Aorta (tissue), 5 donors: ENCODE measurements around the gene SYN1. TPM values are rescaled to one million over a fixed set of nuclear protein-coding genes. Genes with fewer than 3 reads are reported as not detected.

Source experiments
- ATAC-seq: fragments of 200-7000 bp; cut with Tn5 transposase; one replicate; pipeline ENCODE4 v1.9.1; 2022; ENCODE audit warnings: moderate library complexity; ENCODE audit not compliant: low FRiP score
- DNase-seq, 2 donors: peaks; one replicate each; pipeline ENCODE4 v3.0.0-alpha.2; 2020
- H3K27ac ChIP-seq, 2 donors: one replicate each; pipeline ENCODE4 v1.5.1; 2013; ENCODE audit warnings: low read length in 2 of 2, mild to moderate bottlenecking in 2 of 2, moderate library complexity in 2 of 2, control low read depth in 1 of 2, inconsistent platforms in 1 of 2, low read depth in 1 of 2
- H3K27me3 ChIP-seq, 2 donors: one replicate each; pipeline ENCODE4 v1.6.1; 2013; ENCODE audit warnings: control low read depth in 1 of 2, low read length in 1 of 2, mild to moderate bottlenecking in 1 of 2, moderate library complexity in 1 of 2; ENCODE audit not compliant: insufficient read depth in 2 of 2, control insufficient read depth in 1 of 2
- H3K36me3 ChIP-seq, 2 donors: one replicate each; pipeline ENCODE4 v1.6.1; 2013; ENCODE audit warnings: control low read depth in 1 of 2, low read length in 1 of 2, mild to moderate bottlenecking in 1 of 2; ENCODE audit not compliant: insufficient read depth in 2 of 2, control insufficient read depth in 1 of 2
- H3K4me1 ChIP-seq, 2 donors: one replicate each; pipeline ENCODE4 v1.6.1; 2013; ENCODE audit warnings: low read length in 2 of 2, control low read depth in 1 of 2, mild to moderate bottlenecking in 1 of 2, moderate library complexity in 1 of 2; ENCODE audit not compliant: insufficient read depth in 2 of 2, control insufficient read depth in 1 of 2
- H3K4me3 ChIP-seq, 2 donors: one replicate each; pipeline ENCODE4 v1.5.1; 2013; ENCODE audit warnings: low read length in 2 of 2, control low read depth in 1 of 2, mild to moderate bottlenecking in 1 of 2
- H3K9me3 ChIP-seq: one replicate; pipeline ENCODE4 v1.6.1; 2013; ENCODE audit warnings: mild to moderate bottlenecking, low read length; ENCODE audit not compliant: control insufficient read depth
- WGBS, 2 donors: extraction: QIAGEN DNeasy Blood & Tissue Kit; methylation state at CpG; one replicate each; pipeline ENCODE4 v1.1.7; 2013; 5-methylcytosine and 5-hydroxymethylcytosine counted together
- intact Hi-C, 2 donors: fragments of 100-400 bp; cut with DNase I; formaldehyde crosslinking; loops; one replicate each; pipeline versions ENCODE4 v1.14.2 to v1.15.0; 2022
- polyA plus RNA-seq, 2 donors: library from polyadenylated mRNA; stranded (reverse); fragments of 200-250 nt; gene quantifications; one replicate each; pipeline ENCODE4 v1.2.3, GENCODE V29; 2013
- total RNA-seq, 2 donors: library from RNA; stranded (reverse); fragmentation: NEBNext Ultra II Directional; extraction: Animal tissue kit (Norgen Biotek cat#: 25700); gene quantifications; one replicate each; pipeline ENCODE4 v1.2.1, GENCODE V29; 2021
- donor health status: healthy with polysubstance abuse.
- donor health status: Bipolar disorder and iron deficiency.
- donor health status: DM: no; HTN: no; CAD: no.
- donor health status: DM: no; HTN: no; CAD: no.
- donor health status: DM: yes; HTN: yes; CAD: no.

The SYN1 gene
- total and polyA plus RNA-seq, 4 donors, result 0.90 to 1.9 (median 1.5) TPM

GRCh38 chrX:47595716-47596251 is 23.9 kb downstream of the SYN1 start:
- peaks cover 0 to 3% of the 10 kb centered on the region in 2 donors for H3K4me1 ChIP-seq
- WGBS, 2 donors, result 2 to 33% methylated on average over 1 of the region's 1 CpG
- H3K4me3 ChIP-seq, result no peak overlapping the region
- H3K36me3 ChIP-seq, result no peaks in the 10 kb centered on the region
- no peak overlapping the region for H3K27ac ChIP-seq
- DNase-seq (no peak), ATAC-seq (peak; percentile 62)
- intact Hi-C loops, result no loop called here
- no peaks in the 10 kb centered on the region for H3K27me3 ChIP-seq
- H3K9me3 ChIP-seq, result no peaks in the 10 kb centered on the region

DNA sequence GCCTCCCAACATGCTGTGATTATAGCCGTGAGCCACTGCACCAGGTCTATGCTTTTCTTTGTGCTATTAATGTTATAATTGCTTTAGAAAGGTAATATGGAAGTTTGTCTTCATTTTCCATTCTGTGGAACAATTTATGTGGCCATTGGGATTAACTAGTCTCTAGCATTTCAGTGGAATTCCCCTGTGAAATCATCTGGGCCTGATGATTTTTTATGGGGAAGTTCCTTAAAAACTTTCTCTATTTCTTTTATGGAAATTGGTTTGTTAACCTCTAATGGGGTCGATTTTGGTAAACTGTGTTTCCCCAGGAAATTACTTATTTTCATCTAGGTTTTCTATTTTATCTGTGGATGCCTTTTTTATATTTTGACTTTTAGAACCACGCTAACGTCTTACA is 26.1 kb downstream of the SYN1 start:
- no peaks in the 10 kb centered on the region for H3K9me3 ChIP-seq
- DNase-seq (no peak), ATAC-seq (no peak)
- 66 to 86% methylated on average over 4 of the region's 4 CpGs for WGBS, 2 donors
- intact Hi-C loops, result no loop called here
- peaks cover 0 to 3% of the 10 kb centered on the region in 2 donors for H3K4me1 ChIP-seq
- no peak overlapping the region for H3K4me3 ChIP-seq
- no peaks in the 10 kb centered on the region for H3K27me3 ChIP-seq
- H3K27ac ChIP-seq, result no peak overlapping the region
- no peaks in the 10 kb centered on the region for H3K36me3 ChIP-seq

DNA sequence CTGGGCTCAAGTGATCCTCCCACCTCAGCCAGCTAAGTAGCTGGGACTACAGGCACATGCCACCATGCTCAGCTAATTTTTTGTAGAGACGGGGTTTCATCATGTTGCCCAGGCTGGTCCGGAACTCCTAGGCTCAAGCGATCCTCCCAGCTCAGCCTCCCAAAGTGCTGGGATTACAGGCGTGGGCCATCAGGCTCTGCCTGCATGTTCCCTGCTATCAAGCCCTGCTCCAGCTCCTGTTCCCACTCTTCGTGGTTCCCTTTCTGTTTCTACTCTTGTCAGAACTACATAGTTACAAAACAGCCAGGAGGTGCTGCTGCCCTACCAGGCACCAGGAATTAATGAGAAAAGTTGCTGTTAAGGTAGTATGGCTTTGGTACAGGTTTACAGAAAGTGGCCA is 28.7 kb downstream of the SYN1 start:
- intact Hi-C loops, result no loop called here
- no peaks in the 10 kb centered on the region for H3K9me3 ChIP-seq

GRCh38 chrX:47587906-47588735 is 31.5 kb downstream of the SYN1 start:
- H3K27ac ChIP-seq, result no peak overlapping the region
- 75 to 82% methylated on average over 16 of the region's 16 CpGs for WGBS, 2 donors
- no peaks in the 10 kb centered on the region for H3K9me3 ChIP-seq
- no peaks in the 10 kb centered on the region for H3K4me1 ChIP-seq
- no peaks in the 10 kb centered on the region for H3K36me3 ChIP-seq
- ATAC-seq, result no peak
- no peak for DNase-seq
- intact Hi-C loops, result loop anchor here in 1 of 2 donors (10.0 kb wide), 1 partner anchor 57 kb away; no protein-coding TSS in a partner anchor
- H3K4me3 ChIP-seq, result no peak overlapping the region
- no peaks in the 10 kb centered on the region for H3K27me3 ChIP-seq

More for the DNA sequence above, 28.7 kb downstream of the SYN1 start:
- no peak overlapping the region for H3K4me3 ChIP-seq
- H3K4me1 ChIP-seq, result peaks cover 0 to 3% of the 10 kb centered on the region in 2 donors
- no peaks in the 10 kb centered on the region for H3K36me3 ChIP-seq
- H3K27me3 ChIP-seq, result no peaks in the 10 kb centered on the region
- DNase-seq, result no peak
- ATAC-seq, result no peak
- H3K27ac ChIP-seq, result no peak overlapping the region
- 84 to 85% methylated on average over 5 of the region's 5 CpGs for WGBS, 2 donors

GRCh38 chrX:47587091-47587891 is 32.4 kb downstream of the SYN1 start:
- Histone ChIP-seq H3K4me3 (no peak overlapping the region), H3K36me3 (no peaks in the 10 kb centered on the region), H3K27ac (no peak overlapping the region), H3K9me3 (no peaks in the 10 kb centered on the region), H3K27me3 (no peaks in the 10 kb centered on the region), H3K4me1 (no peaks in the 10 kb centered on the region)
- ATAC-seq, result no peak
- intact Hi-C loops, result loop anchor here in 1 of 2 donors (10.0 kb wide), 1 partner anchor 58 kb away; no protein-coding TSS in a partner anchor
- WGBS, 2 donors, result 38 to 73% methylated on average over 4 of the region's 4 CpGs
- DNase-seq, result no peak

- Histone ChIP-seq H3K9me3 (no peaks in the 10 kb centered on the region), H3K27me3 (no peaks in the 10 kb centered on the region), H3K27ac (no peak overlapping the region), H3K36me3 (no peaks in the 10 kb centered on the region), H3K4me1 (no peaks in the 10 kb centered on the region), H3K4me3 (no peak overlapping the region)
- DNase-seq (no peak), ATAC-seq (no peak)
- WGBS, 2 donors, result 69 to 71% methylated on average over 11 of the region's 11 CpGs
- intact Hi-C loops, result loop anchor here in 1 of 2 donors (10.0 kb wide), 1 partner anchor 59 kb away; no protein-coding TSS in a partner anchor
Observed at GRCh38 chrX:47586043-47586787, 33.4 kb downstream of the SYN1 start.

- Histone ChIP-seq H3K27me3 (no peaks in the 10 kb centered on the region), H3K9me3 (no peaks in the 10 kb centered on the region), H3K36me3 (no peaks in the 10 kb centered on the region), H3K4me3 (no peak overlapping the region), H3K27ac (peak overlapping the region in 1 of 2 donors; percentile 29), H3K4me1 (no peaks in the 10 kb centered on the region)
- intact Hi-C loops, result loop anchor here in 1 of 2 donors (10.0 kb wide), 1 partner anchor 60 kb away; no protein-coding TSS in a partner anchor
- ATAC-seq (no peak), DNase-seq (no peak)
- 61 to 70% methylated on average over 16 of the region's 16 CpGs for WGBS, 2 donors
Observed at GRCh38 chrX:47585273-47585672, 34.4 kb downstream of the SYN1 start.

GRCh38 chrX:47584714-47585113 is 34.9 kb downstream of the SYN1 start:
- Histone ChIP-seq H3K4me1 (no peaks in the 10 kb centered on the region), H3K36me3 (no peaks in the 10 kb centered on the region), H3K27me3 (no peaks in the 10 kb centered on the region), H3K27ac (peak overlapping the region in 1 of 2 donors; percentile 29), H3K9me3 (no peaks in the 10 kb centered on the region), H3K4me3 (no peak overlapping the region)
- no peak for DNase-seq
- intact Hi-C loops, result loop anchor here in 1 of 2 donors (10.0 kb wide), 1 partner anchor 60 kb away; no protein-coding TSS in a partner anchor
- ATAC-seq, result no peak
- WGBS, 2 donors, result 70 to 74% methylated on average over 6 of the region's 6 CpGs
